A172 (cell line): ENCODE results near the gene CCDC183. TPM values are rescaled to one million over a fixed set of nuclear protein-coding genes. Genes with fewer than 3 reads are reported as not detected.
"Not testable (repeated sequence)": the region's sequence is repeated elsewhere in the genome, so short reads cannot be mapped to it uniquely, and the experiment has no call there.

Experiments used
- DNase-seq: peaks from one replicate; pipeline ENCODE4 v3.0.0-alpha.2; 2015; ENCODE audit warnings: low spot score
- total RNA-seq: library from RNA; depleted of rRNA; stranded (reverse); fragments of >200 nt; shearing (Covaris generic); gene quantifications from 2 replicates; pipeline ENCODE4 v1.2.3, GENCODE V29; 2014

Gene CCDC183
- total RNA-seq, 1 experiment from 2014 or later, result 0.45 TPM

DNA sequence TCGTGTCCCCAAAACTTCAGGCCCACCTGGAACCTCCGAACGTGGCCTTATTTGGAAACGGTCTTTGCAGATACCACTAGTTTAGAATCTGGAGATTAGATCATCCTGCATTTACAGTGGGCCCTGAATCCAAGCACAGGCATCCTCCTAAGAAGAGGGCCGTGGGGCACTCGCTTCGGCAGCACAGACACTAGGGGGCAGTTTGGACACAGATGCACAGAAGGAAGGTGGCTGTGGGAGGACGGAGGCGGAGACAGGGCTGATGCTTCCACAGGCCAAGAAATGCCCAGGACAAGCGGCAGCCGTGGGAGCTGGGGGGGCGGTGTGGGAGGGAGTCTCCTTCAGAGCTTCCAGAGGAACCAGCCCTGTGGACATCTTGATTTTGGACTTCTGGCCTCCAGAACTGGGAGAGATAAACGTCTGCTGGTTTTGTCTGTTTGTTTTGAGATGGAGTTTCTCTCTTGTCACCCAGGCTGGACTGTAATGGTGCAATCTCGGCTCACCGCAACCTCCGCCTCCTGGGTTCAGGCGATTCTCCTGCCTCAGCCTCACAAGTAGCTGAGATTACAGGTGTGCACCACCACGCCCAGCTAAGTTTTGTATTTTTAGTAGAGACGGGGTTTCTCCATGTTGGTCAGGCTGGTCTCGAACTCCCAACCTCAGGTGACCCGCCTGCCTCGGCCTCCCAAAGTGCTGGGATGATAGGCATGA lies 35.1 kb upstream of the CCDC183 start:
- DNase-seq, result peak; percentile 80

GRCh38 chr9:136761545-136761981 lies 34.6 kb upstream of the CCDC183 start:
- DNase-seq, result no peak

DNA sequence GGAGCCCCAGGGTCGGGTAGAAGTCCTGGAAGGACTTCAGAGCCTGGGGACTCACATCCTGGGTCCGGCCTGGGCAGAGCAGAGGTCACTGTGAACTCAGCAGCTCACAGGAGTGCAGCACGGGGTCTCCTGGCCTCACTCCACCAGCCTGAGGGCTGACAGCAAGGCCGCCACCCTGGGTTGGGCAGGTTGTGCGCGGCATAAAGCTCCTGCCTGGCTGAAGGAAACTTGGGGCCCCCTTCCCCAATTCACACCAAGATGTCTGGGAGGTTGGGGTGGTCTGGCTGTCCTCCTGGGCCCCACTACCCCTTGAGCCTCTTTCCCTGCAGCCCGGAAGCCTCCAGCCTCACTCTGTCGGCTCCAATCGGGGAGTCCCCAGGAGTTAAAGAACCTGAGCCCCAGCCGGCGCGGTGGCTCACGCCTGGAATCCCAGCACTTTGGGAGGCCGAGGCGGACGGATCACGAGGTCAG lies 33.9 kb upstream of the CCDC183 start:
- no peak for DNase-seq

- DNase-seq, result no peak
Measured at GRCh38 chr9:136762915-136763648, 33.1 kb upstream of the CCDC183 start.

DNA sequence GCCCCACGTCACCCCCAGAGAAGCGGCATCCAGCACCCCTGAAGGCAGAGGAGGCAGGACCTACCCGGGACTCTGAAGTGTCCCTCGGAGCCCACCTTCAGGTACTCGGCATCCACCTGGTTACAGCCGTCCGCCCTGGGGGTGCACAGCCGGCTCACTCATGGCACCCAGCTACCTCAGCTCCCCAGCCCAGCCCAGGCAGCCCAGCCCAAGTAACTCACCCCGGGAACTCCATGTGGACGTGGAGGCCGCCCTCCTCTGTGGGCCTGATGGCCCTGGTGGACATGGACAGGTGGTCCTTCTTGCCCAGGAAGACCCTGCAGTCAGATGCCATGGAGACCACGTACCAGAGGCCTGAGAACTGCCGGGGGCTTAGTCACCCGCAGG lies 32.5 kb upstream of the CCDC183 start:
- no peak for DNase-seq

DNA sequence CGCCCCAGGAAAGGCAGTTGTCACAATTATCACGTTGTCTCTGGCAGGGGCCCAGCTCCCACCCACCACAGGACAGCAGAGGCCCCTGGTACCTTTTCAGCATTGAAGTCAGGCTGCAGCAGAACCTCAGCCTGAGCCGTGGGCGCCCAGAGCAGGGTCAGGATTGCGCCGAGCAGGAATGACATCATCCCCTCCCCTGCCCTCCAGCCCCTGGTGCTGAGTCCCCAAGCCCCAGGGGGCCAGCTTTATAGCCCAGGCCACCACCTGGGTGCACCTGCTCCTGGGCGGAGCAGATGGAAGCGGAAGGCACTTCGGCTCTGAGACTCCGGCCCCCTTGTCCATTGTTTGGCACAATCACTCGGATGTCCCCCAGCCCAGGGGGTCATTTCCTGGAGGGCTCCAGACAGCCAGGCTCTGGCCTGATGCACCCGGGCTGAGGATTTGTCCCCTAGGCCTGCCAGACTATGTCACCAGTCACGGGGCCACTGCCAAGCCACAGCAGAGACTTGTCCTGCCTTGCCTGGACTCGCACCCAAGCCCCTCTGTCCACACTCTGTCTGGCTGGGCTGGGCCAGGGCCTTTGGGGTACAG lies 31.7 kb upstream of the CCDC183 start, which contains the start of gene LCN15:
TSS of gene LCN15 (minus strand) at position 218 of the 591 bp plus-strand sequence. CDS start at position 188, 30 bp downstream.
- no peak for DNase-seq

DNA sequence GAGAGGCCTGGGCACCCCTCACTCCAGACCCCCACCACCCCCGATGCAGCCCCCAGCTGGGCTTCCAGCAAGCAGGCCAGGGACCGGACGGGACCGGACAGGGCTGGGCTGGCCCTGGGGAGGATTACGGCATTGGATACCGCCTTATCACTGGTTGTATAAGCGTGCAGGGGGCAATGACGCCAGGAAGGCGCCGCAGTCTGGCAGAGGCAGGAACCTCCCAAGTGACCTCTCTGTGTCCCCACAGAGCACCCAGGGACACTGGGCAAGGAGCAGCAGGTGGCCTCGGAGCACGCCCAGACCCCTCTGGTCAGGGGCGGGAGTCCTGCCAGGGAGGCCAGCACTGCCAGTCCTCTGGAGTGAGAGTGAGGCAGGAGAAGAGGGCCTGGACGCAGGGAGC lies 31.1 kb upstream of the CCDC183 start:
- DNase-seq, result no peak

DNA sequence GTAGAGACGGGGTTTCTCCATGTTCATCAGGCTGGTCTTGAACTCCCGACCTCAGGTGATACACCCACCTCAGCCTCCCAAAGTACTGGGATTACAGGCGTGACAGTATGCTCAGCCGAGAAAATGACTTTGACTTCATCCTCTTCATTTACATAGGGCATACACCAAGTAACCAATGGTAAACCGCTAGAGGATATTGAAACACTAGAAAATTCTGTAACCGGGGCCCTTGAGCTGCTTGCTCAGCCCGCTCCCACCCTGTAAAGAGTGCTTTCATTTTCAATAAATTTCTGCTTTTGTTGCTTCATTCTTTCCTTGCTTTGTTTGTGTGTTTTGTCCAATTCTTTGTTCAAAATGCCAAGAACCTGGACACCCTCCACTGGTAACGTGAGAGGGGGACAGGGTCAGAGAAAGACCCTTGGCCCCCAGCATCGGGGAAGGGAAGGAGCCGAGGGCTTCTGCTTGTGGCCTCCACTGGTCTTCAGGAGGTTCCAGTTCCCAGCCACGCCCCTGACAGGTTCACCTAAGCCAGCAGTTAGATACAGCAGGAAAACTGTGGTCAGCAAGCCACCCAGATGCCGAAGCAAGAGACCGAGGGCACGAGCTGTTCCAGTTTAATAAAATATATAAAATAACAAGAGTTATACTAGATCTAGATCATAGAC lies 30.3 kb upstream of the CCDC183 start:
- not testable (repeated sequence) for DNase-seq

- DNase-seq, result peak; percentile 88
Measured at GRCh38 chr9:136766410-136767120, 29.6 kb upstream of the CCDC183 start.

- no peak for DNase-seq
Measured at GRCh38 chr9:136769710-136770191, 26.4 kb upstream of the CCDC183 start.

DNA sequence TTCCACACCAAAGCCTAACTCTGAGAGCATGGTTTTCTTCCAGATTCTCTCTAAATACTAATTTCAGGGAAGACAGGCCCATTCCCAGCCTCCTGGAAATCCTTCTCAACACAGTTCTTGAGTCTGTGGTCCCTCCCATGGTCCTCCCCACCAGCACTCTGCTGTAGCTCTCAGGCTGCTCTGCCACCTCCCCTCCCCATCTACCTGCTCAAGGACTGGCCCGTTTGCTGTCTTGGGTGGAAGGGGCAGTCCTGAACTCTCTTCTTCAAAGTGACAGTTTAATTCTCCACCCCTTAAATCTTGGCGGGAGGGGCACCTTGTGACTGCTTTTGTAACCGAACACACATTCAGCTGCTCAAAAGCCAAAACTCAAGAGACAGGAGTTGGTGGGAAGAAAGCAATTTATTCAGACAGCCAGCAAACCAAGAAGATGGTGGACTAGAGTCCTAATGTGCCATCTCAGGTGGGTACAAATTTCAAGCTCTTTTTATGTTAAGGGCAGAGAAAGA lies 24.2 kb upstream of the CCDC183 start:
- no peak for DNase-seq

- no peak for DNase-seq
Measured at GRCh38 chr9:136773386-136774044, 22.6 kb upstream of the CCDC183 start.

- no peak for DNase-seq
Measured at GRCh38 chr9:136774416-136775045, 21.6 kb upstream of the CCDC183 start.

- no peak for DNase-seq
Measured at GRCh38 chr9:136775191-136775590, 20.9 kb upstream of the CCDC183 start.

- DNase-seq, result no peak
Measured at GRCh38 chr9:136776947-136777346, 19.2 kb upstream of the CCDC183 start.

- no peak for DNase-seq
Measured at GRCh38 chr9:136777359-136777758, 18.8 kb upstream of the CCDC183 start.

DNA sequence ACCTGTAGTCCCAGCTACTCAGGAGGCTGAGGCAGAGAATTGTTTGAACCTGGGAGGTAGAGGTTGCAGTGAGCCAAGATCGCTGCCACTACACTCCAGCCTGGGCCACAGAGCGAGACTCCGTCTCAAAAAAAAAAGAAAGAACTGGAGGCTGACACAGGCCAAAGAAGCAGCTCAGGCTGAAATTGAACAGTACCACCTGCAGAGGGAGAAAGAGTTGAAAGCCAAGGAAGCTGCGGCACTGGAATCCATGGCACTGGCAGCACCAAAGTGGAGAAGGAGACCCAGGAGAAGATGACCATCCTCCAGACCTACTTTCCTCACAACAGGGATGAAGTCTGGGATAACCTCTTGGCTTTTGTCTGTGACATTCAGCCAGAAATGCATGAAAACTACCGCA lies 16.3 kb upstream of the CCDC183 start:
- DNase-seq, result no peak

DNA sequence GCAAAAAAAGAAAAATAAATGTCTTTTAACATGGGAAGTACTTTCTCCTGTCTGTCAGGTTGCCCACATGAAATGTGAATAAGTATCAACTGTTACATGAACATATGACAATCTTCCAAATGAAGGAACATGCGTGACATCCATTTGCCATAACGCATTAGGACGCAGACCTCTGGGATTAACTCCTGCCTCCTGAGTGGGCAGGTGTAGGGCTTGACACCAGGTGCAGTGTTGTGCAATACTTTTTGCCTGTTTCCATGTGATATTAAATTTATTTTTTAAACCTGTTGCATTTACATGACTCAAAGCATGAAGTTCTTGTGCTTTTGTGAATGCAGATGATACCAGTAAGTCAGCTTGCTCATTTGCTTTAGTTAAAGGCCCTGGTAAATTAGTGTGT lies 13.7 kb upstream of the CCDC183 start:
- no peak for DNase-seq

GRCh38 chr9:136784249-136784996 lies 11.7 kb upstream of the CCDC183 start:
- peak; percentile 56 for DNase-seq
